Sigmoid colon (tissue), 7 donors: ENCODE data around the gene AGTRAP. TPM values are rescaled to one million over a fixed set of nuclear protein-coding genes. Genes with fewer than 3 reads are reported as not detected.

Experiments
- DNase-seq: peaks from one replicate; pipeline ENCODE4 v3.0.0-alpha.2; 2019
- H3K27ac ChIP-seq, 4 donors: fragments of 200-600 bp; sonication (generic); one replicate each; pipeline ENCODE4 v1.5.1; 2016 to 2019; ENCODE audit warnings: mild to moderate bottlenecking in 1 of 4
- H3K27me3 ChIP-seq, 3 donors: fragments of 200-600 bp; sonication (generic); one replicate each; pipeline ENCODE4 v1.5.1; 2019; ENCODE audit warnings: mild to moderate bottlenecking in 1 of 3
- H3K36me3 ChIP-seq, 4 donors: fragments of 200-600 bp; sonication (generic); one replicate each; pipeline ENCODE4 v1.5.1; 2016 to 2019
- H3K4me1 ChIP-seq, 4 donors: fragments of 200-600 bp; sonication (generic); one replicate each; pipeline ENCODE4 v1.5.1; 2017 to 2019
- H3K4me3 ChIP-seq, 4 donors: fragments of 200-600 bp; sonication (generic); one replicate each; pipeline ENCODE4 v1.5.1; 2017 to 2019; ENCODE audit warnings: mild to moderate bottlenecking in 2 of 4, moderate library complexity in 1 of 4
- H3K9me3 ChIP-seq, 4 donors: fragments of 200-600 bp in 3 of 4; sonication (generic) in 3 of 4; one replicate each; pipeline versions ENCODE4 v1.5.1 to v1.6.1; 2013 to 2019
- CTCF ChIP-seq, 4 experiments: fragments of 450-650 bp in 3 of 4; fragments of 200-600 bp in 1 of 4; IDR thresholded peaks; one replicate each; pipeline ENCODE4 v1.5.1; 2016 to 2019; ENCODE audit warnings: antibody characterized with exemption in 4 of 4, mild to moderate bottlenecking in 3 of 4, moderate library complexity in 2 of 4
- EP300 ChIP-seq, 4 donors: sonication (generic); formaldehyde crosslinking; IDR thresholded peaks; one replicate each; pipeline ENCODE4 v1.6.1; 2017; ENCODE audit warnings: antibody characterized with exemption in 4 of 4
- POLR2A ChIP-seq, 2 donors: fragments of 450-650 bp; IDR thresholded peaks; one replicate each; pipeline ENCODE4 v1.6.1; 2016; ENCODE audit warnings: antibody characterized with exemption in 2 of 2, mild to moderate bottlenecking in 2 of 2, moderate library complexity in 2 of 2
- POLR2AphosphoS5 ChIP-seq, 4 donors: sonication (generic); formaldehyde crosslinking; IDR thresholded peaks; one replicate each; pipeline ENCODE4 v1.6.1; 2017; ENCODE audit warnings: antibody characterized with exemption in 4 of 4
- WGBS, 2 donors: extraction: QIAGEN DNeasy Blood & Tissue Kit; methylation state at CpG; one replicate each; pipeline ENCODE4 v1.1.7; 2013; 5-methylcytosine and 5-hydroxymethylcytosine counted together
- intact Hi-C: fragments of 100-400 bp; cut with DNase I; formaldehyde crosslinking; loops from one replicate; pipeline ENCODE4 v1.15.1; 2023
- polyA plus RNA-seq, 3 donors: library from polyadenylated mRNA; stranded (reverse); fragments of 200-250 nt; gene quantifications; one replicate each; pipeline ENCODE4 v1.2.3, GENCODE V29; 2013
- total RNA-seq, 4 donors: library from RNA; depleted of rRNA; stranded (reverse); fragments of >200 nt; gene quantifications; one replicate each; pipeline ENCODE4 v1.1.0, GENCODE V29; 2016
- donor health status: healthy with polysubstance abuse.
- donor health status: Bipolar disorder and iron deficiency.
- donor health status: healthy.

The AGTRAP gene
- total and polyA plus RNA-seq, 7 donors: 6.7 to 58.3 (median 27.7) TPM

- no peak for TF ChIP-seq CTCF (IDR thresholded peaks at IDR 0.05)
- no peak for TF ChIP-seq POLR2A (IDR thresholded peaks at IDR 0.05)
- TF ChIP-seq EP300 (IDR thresholded peaks at IDR 0.05): no peak
- no peak for TF ChIP-seq POLR2AphosphoS5 (IDR thresholded peaks at IDR 0.05)
- H3K27me3 ChIP-seq: peaks cover 0 to 51% (median 12%) of the 10 kb centered on the region in 3 donors
- 79 to 86% methylated on average over 9 of the region's 9 CpGs for WGBS, 2 donors
- no peaks in the 10 kb centered on the region for H3K36me3 ChIP-seq
- no peak for DNase-seq
- H3K4me1 ChIP-seq: peaks cover 0 to 11% (median 8%) of the 10 kb centered on the region in 4 donors
- intact Hi-C loops: no loop called here
- no peaks in the 10 kb centered on the region for H3K9me3 ChIP-seq
- H3K4me3 ChIP-seq: no peak overlapping the region
- H3K27ac ChIP-seq: no peak overlapping the region
Measured at GRCh38 chr1:11705596-11705995, 30.3 kb upstream of the AGTRAP start.

GRCh38 chr1:11706292-11706691 is 29.6 kb upstream of the AGTRAP start:
- no peaks in the 10 kb centered on the region for H3K36me3 ChIP-seq
- H3K4me1 ChIP-seq: peaks cover 0 to 7% (median 5%) of the 10 kb centered on the region in 4 donors
- intact Hi-C loops: no loop called here
- no peaks in the 10 kb centered on the region for H3K9me3 ChIP-seq
- no peak for TF ChIP-seq POLR2AphosphoS5 (IDR thresholded peaks at IDR 0.05)
- no peak overlapping the region for H3K4me3 ChIP-seq
- peaks cover 0 to 48% (median 6%) of the 10 kb centered on the region in 3 donors for H3K27me3 ChIP-seq
- no peak overlapping the region for H3K27ac ChIP-seq
- WGBS, 2 donors: 89 to 91% methylated on average over 14 of the region's 14 CpGs
- DNase-seq: no peak

GRCh38 chr1:11707621-11708276 is 28.2 kb upstream of the AGTRAP start:
- Histone ChIP-seq H3K9me3 (no peaks in the 10 kb centered on the region), H3K27ac (no peak overlapping the region), H3K4me1 (no peaks in the 10 kb centered on the region), H3K36me3 (no peaks in the 10 kb centered on the region), H3K4me3 (no peak overlapping the region), H3K27me3 (peaks cover 0 to 42% (median 6%) of the 10 kb centered on the region in 3 donors)
- no peak for DNase-seq
- intact Hi-C loops: no loop called here
- TF ChIP-seq POLR2AphosphoS5 (IDR thresholded peaks at IDR 0.05) (no peak), CTCF (IDR thresholded peaks at IDR 0.05) (no peak), POLR2A (IDR thresholded peaks at IDR 0.05) (no peak), EP300 (IDR thresholded peaks at IDR 0.05) (no peak)
- 28 to 57% methylated on average over 17 of the region's 17 CpGs for WGBS, 2 donors

GRCh38 chr1:11708554-11709350 is 27.2 kb upstream of the AGTRAP start:
- no peaks in the 10 kb centered on the region for H3K4me1 ChIP-seq
- H3K9me3 ChIP-seq: no peaks in the 10 kb centered on the region
- 72 to 80% methylated on average over 11 of the region's 11 CpGs for WGBS, 2 donors
- intact Hi-C loops: no loop called here
- no peak for TF ChIP-seq CTCF (IDR thresholded peaks at IDR 0.05)
- no peak for TF ChIP-seq POLR2AphosphoS5 (IDR thresholded peaks at IDR 0.05)
- no peak for TF ChIP-seq POLR2A (IDR thresholded peaks at IDR 0.05)
- TF ChIP-seq EP300 (IDR thresholded peaks at IDR 0.05): no peak
- DNase-seq: no peak
- no peak overlapping the region for H3K4me3 ChIP-seq
- no peaks in the 10 kb centered on the region for H3K36me3 ChIP-seq
- H3K27ac ChIP-seq: no peak overlapping the region
- H3K27me3 ChIP-seq: peaks cover 0 to 32% (median 6%) of the 10 kb centered on the region in 3 donors

- intact Hi-C loops: no loop called here
- WGBS, 2 donors: 89 to 93% methylated on average over 5 of the region's 5 CpGs
- DNase-seq: no peak
Measured at GRCh38 chr1:11711490-11711889, 24.4 kb upstream of the AGTRAP start.

More at GRCh38 chr1:11711490-11711889, 24.4 kb upstream of the AGTRAP start:
- no peaks in the 10 kb centered on the region for H3K36me3 ChIP-seq
- TF ChIP-seq EP300 (IDR thresholded peaks at IDR 0.05) (no peak), POLR2AphosphoS5 (IDR thresholded peaks at IDR 0.05) (no peak), CTCF (IDR thresholded peaks at IDR 0.05) (no peak), POLR2A (IDR thresholded peaks at IDR 0.05) (no peak)
- H3K27me3 ChIP-seq: peaks cover 0 to 15% (median 0%) of the 10 kb centered on the region in 3 donors
- H3K4me3 ChIP-seq: no peak overlapping the region
- no peaks in the 10 kb centered on the region for H3K4me1 ChIP-seq
- H3K9me3 ChIP-seq: no peaks in the 10 kb centered on the region
- no peak overlapping the region for H3K27ac ChIP-seq
